WERI-Rb-1 (cell line): ENCODE measurements around the gene SERPINA5.

Source experiments
- DNase-seq: peaks from one replicate; pipeline ENCODE4 v3.0.0-alpha.2; 2020
- H3K27ac ChIP-seq: fragments of 250-450 bp; sonication (Bioruptor Pico); 2 replicates; pipeline ENCODE4 v1.5.1; 2020; ENCODE audit warnings: mild to moderate bottlenecking, moderate library complexity
- H3K27me3 ChIP-seq: fragments of 250-450 bp; sonication (Bioruptor Pico); 2 replicates; pipeline ENCODE4 v1.5.1; 2021; ENCODE audit warnings: mild to moderate bottlenecking, low read depth, moderate library complexity; ENCODE audit not compliant: insufficient read depth, severe bottlenecking
- H3K36me3 ChIP-seq: fragments of 250-450 bp; sonication (Bioruptor Pico); 2 replicates; pipeline ENCODE4 v1.5.1; 2020; ENCODE audit warnings: mild to moderate bottlenecking, moderate library complexity
- H3K4me3 ChIP-seq: 2 replicates; pipeline ENCODE4 v1.5.1; 2011; ENCODE audit warnings: low read depth, mild to moderate bottlenecking, control low read depth, low read length
- H3K9me3 ChIP-seq: fragments of 250-450 bp; sonication (Bioruptor Pico); 2 replicates; pipeline ENCODE4 v1.5.1; 2021; ENCODE audit warnings: mild to moderate bottlenecking, moderate library complexity; ENCODE audit not compliant: severe bottlenecking
- CTCF ChIP-seq: IDR thresholded peaks from 2 replicates; pipeline ENCODE4 v1.5.1; 2011; ENCODE audit warnings: low read depth, mild to moderate bottlenecking, control low read depth, inconsistent platforms, low read length

The SERPINA5 gene

GRCh38 chr14:94539181-94539580 is 42.0 kb upstream of the SERPINA5 start:
- no peak for TF ChIP-seq CTCF
- no peak for DNase-seq
- no peaks in the 10 kb centered on the region for H3K9me3 ChIP-seq
- H3K36me3 ChIP-seq: no peaks in the 10 kb centered on the region
- H3K4me3 ChIP-seq: no peak overlapping the region
- H3K27me3 ChIP-seq: peaks cover 42% of the 10 kb centered on the region
- H3K27ac ChIP-seq: no peak overlapping the region

- DNase-seq: peak; percentile 23
- Histone ChIP-seq H3K36me3 (no peaks in the 10 kb centered on the region), H3K9me3 (no peaks in the 10 kb centered on the region), H3K27me3 (peaks cover 49% of the 10 kb centered on the region), H3K4me3 (no peak overlapping the region), H3K27ac (no peak overlapping the region)
- peak; percentile 13; the same call in 1 of the 2 replicates for TF ChIP-seq CTCF
Measured at GRCh38 chr14:94540031-94540794, 41.0 kb upstream of the SERPINA5 start.

- H3K4me3 ChIP-seq: no peak overlapping the region
- no peaks in the 10 kb centered on the region for H3K9me3 ChIP-seq
- no peak for DNase-seq
- H3K27me3 ChIP-seq: peaks cover 55% of the 10 kb centered on the region
- no peak overlapping the region for H3K27ac ChIP-seq
- TF ChIP-seq CTCF: no peak
- no peaks in the 10 kb centered on the region for H3K36me3 ChIP-seq
Measured at GRCh38 chr14:94541234-94541975, 39.8 kb upstream of the SERPINA5 start.

GRCh38 chr14:94542111-94542810 is 39.0 kb upstream of the SERPINA5 start:
- DNase-seq: no peak
- Histone ChIP-seq H3K9me3 (no peaks in the 10 kb centered on the region), H3K4me3 (no peak overlapping the region), H3K27ac (no peak overlapping the region), H3K27me3 (peaks cover 50% of the 10 kb centered on the region), H3K36me3 (no peaks in the 10 kb centered on the region)
- TF ChIP-seq CTCF: no peak

GRCh38 chr14:94542811-94543440 is 38.3 kb upstream of the SERPINA5 start:
- no peak overlapping the region for H3K27ac ChIP-seq
- H3K4me3 ChIP-seq: no peak overlapping the region
- H3K27me3 ChIP-seq: peaks cover 51% of the 10 kb centered on the region
- no peak for DNase-seq
- no peaks in the 10 kb centered on the region for H3K9me3 ChIP-seq
- TF ChIP-seq CTCF: no peak
- H3K36me3 ChIP-seq: no peaks in the 10 kb centered on the region
